Measurements from ENCODE around the gene FRMD4A. TPM values are rescaled to one million over a fixed set of nuclear protein-coding genes. Genes with fewer than 3 reads are reported as not detected.

Gene FRMD4A
- total and polyA plus RNA-seq, 10 of the 15 experiments (the other 5 are each of a cell fraction or from before 2014, with no cell fraction given), result 17.8 to 75.2 (median 39.1) TPM

- TF ChIP-seq RELB (IDR thresholded peaks at IDR 0.05; ENCODE audit: low read depth) (0 out of 2 replicates have a peak, but pooled peaks have one; percentile 45), CEBPZ (IDR thresholded peaks at IDR 0.05; ENCODE audit: low read depth, low read length) (no peak), ZNF592 (IDR thresholded peaks at IDR 0.05) (0 out of 2 replicates have a peak, but pooled peaks have one; percentile 29), ZBTB4 (CRISPR knock-in tag; IDR thresholded peaks at IDR 0.05) (no peak), ZNF384 (IDR thresholded peaks at IDR 0.05; ENCODE audit: borderline replicate concordance, low read depth, low read length) (no peak), MAX (IDR thresholded peaks at IDR 0.05; ENCODE audit: low read depth, low read length) (no peak), JUND (IDR thresholded peaks at IDR 0.05; ENCODE audit: low read depth, low read length) (0 out of 2 replicates have a peak, but pooled peaks have one; percentile 17), PRDM15 (CRISPR knock-in tag; IDR thresholded peaks at IDR 0.05) (no peak), FOXK2 (IDR thresholded peaks at IDR 0.05) (peak; percentile 18; the same call in 1 of the 2 replicates)
Observed at GRCh38 chr10:13808556-13809391, 522.0 kb downstream of the FRMD4A start (continued).

Measured in GM12878 (cell line).